22Rv1 (cell line): Measurements from ENCODE around the gene PTPRD.

Experiments
- H3K27ac ChIP-seq: fragments of 450-650 bp; 2 replicates; pipeline ENCODE4 v1.5.1; 2017
- CTCF ChIP-seq: fragments of 450-650 bp; IDR thresholded peaks from 2 replicates; pipeline ENCODE4 v1.5.1; 2017; ENCODE audit warnings: mild to moderate bottlenecking
- ZFX ChIP-seq: fragments of 450-650 bp; IDR thresholded peaks from 2 replicates; pipeline ENCODE4 v1.6.1; 2017; ENCODE audit warnings: antibody characterized with exemption, borderline replicate concordance

PTPRD gene

GRCh38 chr9:8694983-8695588 lies 1917.7 kb downstream of the PTPRD start:
- H3K27ac ChIP-seq, result no peak overlapping the region
- TF ChIP-seq CTCF (no peak), ZFX (no peak)

- no peak for TF ChIP-seq ZFX
- no peak for TF ChIP-seq CTCF
- H3K27ac ChIP-seq, result no peak overlapping the region
These were observed 1919.3 kb downstream of the PTPRD start for GRCh38 chr9:8693464-8693863.

- TF ChIP-seq ZFX (no peak), CTCF (no peak)
- no peak overlapping the region for H3K27ac ChIP-seq
These were observed 1926.3 kb downstream of the PTPRD start for GRCh38 chr9:8686516-8686915.

- no peak overlapping the region for H3K27ac ChIP-seq
- TF ChIP-seq ZFX, result no peak
- no peak for TF ChIP-seq CTCF
These were observed 1927.0 kb downstream of the PTPRD start for GRCh38 chr9:8685825-8686224.

GRCh38 chr9:8684978-8685708 lies 1927.7 kb downstream of the PTPRD start:
- H3K27ac ChIP-seq, result no peak overlapping the region
- no peak for TF ChIP-seq CTCF
- TF ChIP-seq ZFX, result no peak

GRCh38 chr9:8683496-8683895 lies 1929.3 kb downstream of the PTPRD start:
- TF ChIP-seq CTCF (no peak), ZFX (no peak)
- no peak overlapping the region for H3K27ac ChIP-seq

GRCh38 chr9:8680658-8681057 lies 1932.1 kb downstream of the PTPRD start:
- no peak for TF ChIP-seq ZFX
- TF ChIP-seq CTCF, result no peak
- no peak overlapping the region for H3K27ac ChIP-seq
